Central memory CD8-positive, alpha-beta T cell (primary cell): Measurements from ENCODE around the gene PHC3.

ENCODE experiments used
- ATAC-seq: fragments of 150-1000 bp; cut with Tn5 transposase; replicated peaks from 2 replicates; pipeline ENCODE4 v1.10.0; 2022; ENCODE audit warnings: mild to moderate bottlenecking, moderate FRiP score, moderate number of reproducible peaks; ENCODE audit not compliant: poor library complexity, severe bottlenecking; ENCODE audit errors: extremely low read depth
- DNase-seq, 2 donors: peaks; one replicate each; pipeline ENCODE4 v3.0.0; 2021; ENCODE audit warnings: low spot score in 2 of 2
- H3K27ac Mint-ChIP-seq: one replicate; pipeline ENCODE4 v1.8.0; 2022; ENCODE audit warnings: low read depth, mild to moderate bottlenecking, moderate library complexity, mixed read lengths
- H3K27me3 Mint-ChIP-seq: one replicate; pipeline ENCODE4 v1.8.0; 2022; ENCODE audit warnings: mixed read lengths
- H3K36me3 Mint-ChIP-seq: one replicate; pipeline ENCODE4 v1.8.0; 2022; ENCODE audit warnings: mild to moderate bottlenecking, moderate library complexity, mixed read lengths; ENCODE audit not compliant: insufficient read depth
- H3K4me1 Mint-ChIP-seq: one replicate; pipeline ENCODE4 v1.8.0; 2022; ENCODE audit warnings: mixed read lengths
- H3K4me3 Mint-ChIP-seq: one replicate; pipeline ENCODE4 v1.8.0; 2022; ENCODE audit warnings: mild to moderate bottlenecking, moderate library complexity, mixed read lengths
- H3K9me3 Mint-ChIP-seq: one replicate; pipeline ENCODE4 v1.8.0; 2022; ENCODE audit warnings: mixed read lengths

PHC3 gene

DNA sequence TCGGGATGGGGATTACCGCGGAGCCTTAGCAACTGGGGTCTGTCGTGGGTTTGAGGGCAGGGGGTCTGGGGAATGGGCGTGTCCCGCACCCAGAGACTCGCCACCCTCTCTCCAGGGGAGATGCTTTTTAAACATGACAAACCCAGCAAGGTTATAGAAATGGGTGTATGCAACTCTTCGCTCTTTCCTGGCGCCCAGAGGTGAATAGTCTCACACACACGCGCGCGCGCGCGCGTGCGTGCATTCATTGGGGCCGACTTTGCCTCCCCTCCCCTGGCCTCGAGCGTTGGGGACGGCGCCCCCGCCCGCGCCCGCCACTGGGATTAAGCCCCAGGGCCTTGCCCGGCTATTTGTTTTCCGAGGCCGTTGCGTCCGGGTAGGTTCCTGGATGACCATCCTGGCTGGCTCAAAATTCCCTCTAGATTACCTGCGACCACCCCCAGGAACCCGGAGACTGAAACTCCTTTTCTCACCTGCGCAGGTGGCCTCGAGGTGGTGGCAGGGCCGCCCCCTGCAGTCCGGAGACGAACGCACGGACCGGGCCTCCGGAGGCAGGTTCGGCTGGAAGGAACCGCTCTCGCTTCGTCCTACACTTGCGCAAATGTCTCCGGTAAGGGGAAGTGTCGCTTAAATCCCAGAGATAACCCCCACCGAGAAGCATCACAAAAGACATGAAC, 143.0 kb downstream of the PHC3 start:
- Mint-ChIP-seq H3K36me3 (peaks cover 5% of the 10 kb centered on the region), H3K4me1 (peaks cover 16% of the 10 kb centered on the region), H3K9me3 (no peaks in the 10 kb centered on the region), H3K27ac (peak overlapping the region; percentile 67), H3K4me3 (peak overlapping the region; percentile 78), H3K27me3 (no peaks in the 10 kb centered on the region)
- DNase-seq = no peak
- ATAC-seq = peak; percentile 43
